Measurements from ENCODE around the gene CDK2.

CDK2 gene

DNA sequence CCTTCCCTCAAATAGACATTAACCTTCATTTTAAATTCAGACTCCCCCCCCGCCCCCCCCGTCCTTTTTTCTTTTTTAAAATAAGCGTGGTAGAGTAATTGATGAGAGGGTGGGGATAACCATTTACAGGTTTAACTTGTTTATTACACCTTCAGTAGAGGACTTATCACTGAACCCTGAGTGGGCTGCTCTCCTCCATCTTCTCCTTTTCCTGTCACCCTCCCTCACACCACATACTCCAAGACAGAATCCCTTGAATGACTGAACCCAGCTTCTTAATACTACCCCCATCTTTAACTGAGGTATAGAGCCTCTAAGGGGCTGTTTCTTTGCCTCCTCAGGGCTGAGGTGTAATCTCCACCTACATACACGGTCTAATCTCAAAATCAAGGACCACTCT, 50.6 kb downstream of the CDK2 start:
- DNase-seq = no peak

- no peak for DNase-seq
These were observed 51.7 kb downstream of the CDK2 start for GRCh38 chr12:56018356-56018755.

- no peak for DNase-seq
These were observed 54.0 kb downstream of the CDK2 start, which contains the start of gene IKZF4 for GRCh38 chr12:56020423-56021184. TSS of gene IKZF4 (plus strand) at chr12:56021043. CDS start at chr12:56021494, 451 bp downstream.

GRCh38 chr12:56021889-56022497, 55.4 kb downstream of the CDK2 start:
- DNase-seq = no peak

All from GOT3 (cell line).